Neural progenitor cell (in vitro differentiated cells): ENCODE results near the gene CD101.

Source experiments
- CTCF ChIP-seq: fragments of 200-600 bp; sonication (generic); IDR thresholded peaks from 2 replicates; pipeline ENCODE4 v1.5.1; 2017; ENCODE audit warnings: antibody characterized with exemption, mild to moderate bottlenecking
- EZH2phosphoT487 ChIP-seq: fragments of 200-600 bp; sonication (generic); IDR thresholded peaks from 2 replicates; pipeline ENCODE4 v1.6.1; 2017; ENCODE audit warnings: antibody characterized with exemption

- TF ChIP-seq CTCF (no peak), EZH2phosphoT487 (no peak)
Observed at GRCh38 chr1:116961606-116962005, 40.0 kb upstream of the CD101 start.
